Activated CD4-positive, CD25-positive, alpha-beta regulatory T cell treated with anti-CD3 and anti-CD28 coated beads, Interleukin-2, amount 50 U/mL, for 24 hours (primary cell): ENCODE measurements around the gene MIF.
"Not testable (repeated sequence)": the region's sequence is repeated elsewhere in the genome, so short reads cannot be mapped to it uniquely, and the experiment has no call there.

ENCODE experiments used
- ATAC-seq, 2 donors: fragments of 150-1000 bp; cut with Tn5 transposase; one replicate each; pipeline ENCODE4 v1.10.0; 2021; ENCODE audit warnings: mild to moderate bottlenecking in 1 of 2, moderate library complexity in 1 of 2

MIF gene

DNA sequence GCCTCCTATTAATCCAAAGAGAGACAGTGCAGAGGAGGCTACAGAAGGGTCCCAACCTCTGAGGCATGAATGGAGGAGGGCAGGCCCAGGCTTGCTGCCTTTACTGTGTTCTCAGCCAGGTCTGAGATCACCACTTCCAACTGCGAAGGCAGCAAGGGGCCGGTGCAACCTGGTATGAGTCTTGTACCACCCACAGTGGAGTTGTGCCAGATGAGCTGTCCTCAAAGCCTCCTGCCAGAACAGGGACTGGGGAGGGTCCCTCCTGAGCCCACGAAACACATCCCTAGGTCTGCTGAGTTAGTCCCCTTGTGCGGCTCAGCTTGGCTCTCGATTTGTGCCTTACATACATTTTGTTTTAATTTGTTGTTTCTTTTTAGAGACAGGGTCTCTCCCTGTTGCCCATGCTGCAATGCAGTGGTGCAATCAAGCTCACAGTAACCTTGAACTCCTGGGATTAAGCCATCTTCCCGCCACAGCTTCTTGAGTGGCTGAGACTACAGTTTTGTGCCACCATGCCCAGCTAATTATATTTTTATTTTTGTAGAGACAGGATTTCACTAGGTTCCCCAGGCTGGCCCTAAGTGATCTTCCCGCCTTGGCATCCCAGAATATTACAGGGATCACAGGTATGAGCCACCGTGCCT lies 9.3 kb downstream of the MIF start:
- no peak for ATAC-seq

DNA sequence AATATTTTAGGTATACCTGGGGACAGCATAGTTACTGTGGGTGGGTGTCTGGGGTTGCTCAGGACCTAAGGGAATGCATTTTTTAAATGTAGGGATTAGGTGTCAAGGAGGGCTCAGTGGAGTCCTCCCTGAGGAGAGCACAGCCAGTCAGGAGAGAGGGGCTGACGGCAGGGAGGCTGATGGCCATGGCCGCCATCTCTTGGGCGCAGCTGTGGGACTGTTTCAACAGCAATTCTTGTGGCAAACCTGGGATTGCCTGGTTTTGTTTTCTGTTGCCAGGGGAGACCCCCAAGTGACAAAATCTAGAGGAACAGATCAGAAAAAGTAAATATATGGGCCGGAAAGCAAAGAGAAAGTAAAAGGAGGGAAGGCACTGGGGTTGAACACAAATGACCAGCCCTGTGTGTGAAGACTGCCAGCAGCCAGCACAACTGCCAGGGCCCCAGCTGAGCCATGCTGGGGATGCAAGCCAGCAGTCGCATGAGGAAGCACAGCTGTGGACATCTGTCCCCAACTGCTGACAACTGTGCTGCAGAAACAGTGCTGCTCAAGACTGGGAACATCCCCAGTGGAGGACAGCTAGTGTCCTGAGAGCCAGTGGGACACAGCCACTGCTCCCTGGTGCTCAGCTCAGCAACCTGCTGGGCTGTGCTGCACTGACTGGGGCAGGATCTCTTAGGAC lies 10.5 kb downstream of the MIF start:
- no peak for ATAC-seq

DNA sequence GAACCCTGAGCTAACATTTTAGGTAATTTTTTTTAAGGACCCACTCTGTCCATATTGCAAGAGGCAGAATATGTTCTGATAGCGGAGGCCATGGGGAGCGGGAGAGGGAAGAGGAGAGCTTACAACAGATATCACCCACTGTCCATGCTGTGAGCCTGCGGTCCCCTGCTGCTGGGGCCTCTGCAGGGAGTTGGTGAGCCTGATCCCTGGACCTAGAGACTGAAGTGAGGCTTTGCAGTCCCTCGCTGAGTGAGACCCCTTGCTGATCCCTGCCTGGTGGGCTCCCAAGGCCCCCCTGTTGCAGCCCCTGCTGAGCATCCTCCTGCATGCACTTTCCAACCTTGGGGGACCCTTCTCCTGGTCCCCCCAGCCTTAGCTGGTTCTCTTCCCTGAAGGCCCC lies 12.5 kb downstream of the MIF start:
- no peak for ATAC-seq

DNA sequence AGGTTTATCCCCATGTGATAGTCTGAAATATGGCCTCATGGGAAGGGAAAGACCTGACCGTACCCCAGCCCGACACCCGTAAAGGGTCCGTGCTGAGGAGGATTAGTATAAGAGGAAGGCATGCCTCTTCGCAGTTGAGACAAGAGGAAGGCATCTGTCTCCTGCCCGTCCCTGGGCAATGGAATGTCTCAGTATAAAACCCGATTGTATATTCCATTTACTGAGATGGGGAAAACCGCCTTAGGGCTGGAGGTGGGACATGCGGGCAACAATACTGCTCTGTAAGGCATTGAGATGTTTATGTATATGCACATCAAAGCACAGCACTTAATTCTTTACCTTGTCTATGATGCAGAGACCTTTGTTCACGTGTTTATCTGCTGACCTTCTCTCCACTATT lies 13.2 kb downstream of the MIF start:
- ATAC-seq = not testable (repeated sequence)

DNA sequence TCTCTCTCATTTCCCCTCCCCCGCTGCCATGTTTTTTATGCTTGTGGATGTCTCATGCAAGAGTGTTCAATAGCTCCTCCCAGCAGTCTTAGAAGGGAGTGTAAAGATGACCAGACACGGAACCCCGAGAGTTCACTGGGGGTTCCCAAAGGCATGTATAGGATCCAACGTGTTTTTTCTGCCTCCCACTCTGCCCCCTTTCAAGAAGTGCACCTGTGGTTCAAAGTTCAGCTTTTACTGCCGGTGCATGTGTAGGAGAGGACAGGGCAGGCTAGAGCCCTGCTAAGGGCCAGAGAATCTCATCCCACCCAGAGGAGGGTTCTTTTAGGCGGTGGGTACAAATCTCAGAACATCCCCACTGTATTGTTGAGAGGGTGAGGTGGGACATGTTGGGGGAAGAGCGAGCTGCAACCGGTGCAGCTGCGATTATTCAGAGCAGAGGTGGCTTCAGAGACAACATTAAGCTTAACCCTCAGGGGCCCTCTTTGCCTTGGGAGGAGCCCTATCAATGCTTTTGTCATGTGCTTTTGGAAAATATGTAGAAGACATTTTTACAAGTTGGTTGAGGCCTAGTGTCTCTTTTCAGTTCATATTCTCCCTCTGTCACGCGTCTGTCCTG lies 14.5 kb downstream of the MIF start:
- no peak for ATAC-seq

DNA sequence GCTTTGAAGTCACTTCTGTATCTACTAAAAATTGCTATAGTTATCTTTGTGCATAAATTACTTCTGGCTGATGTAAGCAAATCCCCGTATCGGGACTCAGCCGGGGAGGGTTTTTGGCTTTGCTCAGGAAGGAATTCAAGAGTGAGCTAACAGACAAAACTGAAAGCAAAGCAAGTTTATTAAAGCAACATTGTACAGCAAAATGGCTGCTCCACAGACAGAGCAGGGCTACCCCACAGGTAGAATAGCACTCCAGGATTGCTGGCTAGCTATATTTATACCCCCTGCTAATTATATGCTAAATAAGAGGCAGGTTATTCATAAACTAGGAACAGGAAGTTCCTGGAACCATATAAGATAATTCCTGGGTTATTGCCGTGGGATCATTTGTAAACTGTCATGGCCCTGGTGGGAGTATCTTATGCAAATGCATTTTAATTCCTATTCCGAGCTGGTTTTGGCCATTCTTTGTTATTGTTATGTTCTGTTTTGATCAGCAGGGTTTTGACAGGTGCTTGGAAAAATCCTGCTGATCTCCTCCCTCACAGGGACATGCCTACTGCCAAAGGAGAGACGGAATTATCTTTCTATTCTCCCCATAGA lies 15.2 kb downstream of the MIF start:
- ATAC-seq = no peak

DNA sequence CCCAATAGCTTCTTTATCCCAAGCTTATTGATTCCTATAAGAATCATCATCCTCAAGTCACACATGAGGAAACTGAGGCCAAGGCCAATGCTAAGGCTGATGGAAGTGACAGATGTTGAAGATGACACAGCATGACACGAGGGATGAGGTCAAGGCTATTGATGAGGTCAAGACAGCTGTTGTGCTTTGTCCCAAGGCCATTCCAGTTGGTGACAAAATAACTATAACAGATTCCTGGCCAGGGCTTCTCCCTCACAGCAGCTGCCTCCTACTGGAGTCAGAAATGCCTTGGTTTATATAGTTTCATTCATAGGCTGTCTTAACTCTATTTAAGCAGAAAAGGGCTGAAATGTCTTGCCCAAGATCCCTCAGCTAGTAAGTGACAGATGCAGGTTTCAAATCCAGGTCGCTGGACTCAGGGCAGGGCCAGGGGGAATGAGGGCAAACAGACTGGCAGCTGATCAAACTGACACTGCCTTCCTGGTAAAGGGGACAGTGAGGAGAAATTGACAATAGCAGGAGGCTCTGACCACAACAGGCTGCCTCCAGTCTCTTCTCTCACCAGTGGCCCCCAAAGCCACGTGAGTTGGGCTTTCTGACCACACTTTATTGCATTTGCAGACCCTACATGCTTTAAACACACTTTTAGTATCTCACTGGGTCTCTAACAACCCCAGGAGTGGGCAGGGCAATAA lies 16.5 kb downstream of the MIF start:
- no peak for ATAC-seq

DNA sequence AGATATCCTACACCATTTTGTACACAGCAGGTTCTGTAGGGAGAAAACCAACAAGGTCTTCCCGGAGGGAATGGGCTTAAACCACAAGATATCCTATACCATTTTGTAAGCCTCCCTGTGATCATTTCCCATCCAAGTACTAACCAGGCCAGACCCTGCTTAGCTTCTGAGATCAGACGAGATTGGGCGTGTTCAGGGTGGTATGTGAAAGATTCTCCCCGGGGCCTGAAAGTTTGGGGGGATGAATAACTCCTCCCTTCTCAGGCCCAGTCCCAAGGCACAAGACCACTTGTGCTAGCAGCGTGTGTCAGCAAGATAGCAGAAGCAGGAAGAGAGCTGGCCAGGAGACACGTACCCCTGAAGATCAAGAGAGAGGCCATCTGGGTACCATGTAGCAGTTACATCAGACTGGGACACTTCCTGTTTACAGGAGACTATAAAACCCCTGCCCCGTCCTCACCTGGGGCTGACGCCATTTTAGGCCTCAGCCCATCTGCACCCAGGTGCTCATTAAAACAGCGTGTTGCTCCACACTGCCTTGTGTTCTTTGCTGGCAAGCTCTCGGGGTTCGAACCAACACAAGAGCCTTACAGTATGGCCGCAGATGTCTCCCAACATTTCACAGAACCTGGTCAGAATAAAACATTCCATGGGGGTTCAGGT lies 17.3 kb downstream of the MIF start:
- no peak for ATAC-seq

DNA sequence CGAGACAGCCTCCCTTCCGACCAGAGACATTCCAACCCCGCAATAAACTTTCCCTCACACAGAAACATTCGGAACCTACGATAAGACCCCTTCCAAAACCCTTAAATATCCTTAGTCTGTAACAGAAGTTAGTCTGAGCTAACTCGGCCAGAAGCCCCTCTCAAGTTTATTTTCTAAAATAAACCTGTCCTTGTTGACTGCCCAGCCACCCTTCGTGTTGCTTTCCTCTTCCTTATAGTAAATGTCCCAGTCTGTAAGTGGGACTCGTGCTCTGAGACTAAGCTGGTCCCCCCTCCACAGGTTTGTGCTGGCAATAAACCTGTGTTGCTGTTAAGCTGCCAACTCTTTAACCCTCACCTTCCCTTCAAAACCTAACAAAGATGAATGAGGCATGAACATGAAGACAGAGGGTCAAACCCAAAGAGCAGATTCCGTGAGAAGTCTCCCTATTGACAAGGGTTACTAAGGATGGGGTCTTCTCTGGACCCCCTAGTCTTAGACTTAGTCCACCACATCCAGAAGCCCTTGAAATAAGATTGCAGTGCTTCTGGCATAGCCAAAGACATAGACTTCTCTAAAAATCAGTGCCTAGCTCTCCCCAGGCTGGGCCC lies 18.2 kb downstream of the MIF start:
- ATAC-seq = no peak

DNA sequence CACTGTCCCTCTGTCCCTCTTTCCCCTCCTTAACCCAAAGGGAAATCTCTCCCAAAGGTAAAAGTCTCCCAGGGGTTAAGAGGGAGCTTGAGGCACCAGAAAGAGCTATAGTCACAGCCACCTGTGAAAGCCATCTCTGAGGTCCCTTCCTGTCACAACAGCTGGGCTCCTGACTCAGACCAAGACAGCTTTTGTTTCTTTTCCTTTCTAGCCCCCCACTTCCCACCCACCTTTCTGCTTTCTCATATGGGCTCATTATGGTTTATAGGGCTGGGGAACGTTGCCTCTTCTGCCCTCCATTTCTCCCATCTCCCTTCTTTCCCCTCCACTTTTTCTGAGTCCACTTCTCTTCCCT lies 19.1 kb downstream of the MIF start:
- ATAC-seq = peak in 1 of 2 donors; percentile 8

DNA sequence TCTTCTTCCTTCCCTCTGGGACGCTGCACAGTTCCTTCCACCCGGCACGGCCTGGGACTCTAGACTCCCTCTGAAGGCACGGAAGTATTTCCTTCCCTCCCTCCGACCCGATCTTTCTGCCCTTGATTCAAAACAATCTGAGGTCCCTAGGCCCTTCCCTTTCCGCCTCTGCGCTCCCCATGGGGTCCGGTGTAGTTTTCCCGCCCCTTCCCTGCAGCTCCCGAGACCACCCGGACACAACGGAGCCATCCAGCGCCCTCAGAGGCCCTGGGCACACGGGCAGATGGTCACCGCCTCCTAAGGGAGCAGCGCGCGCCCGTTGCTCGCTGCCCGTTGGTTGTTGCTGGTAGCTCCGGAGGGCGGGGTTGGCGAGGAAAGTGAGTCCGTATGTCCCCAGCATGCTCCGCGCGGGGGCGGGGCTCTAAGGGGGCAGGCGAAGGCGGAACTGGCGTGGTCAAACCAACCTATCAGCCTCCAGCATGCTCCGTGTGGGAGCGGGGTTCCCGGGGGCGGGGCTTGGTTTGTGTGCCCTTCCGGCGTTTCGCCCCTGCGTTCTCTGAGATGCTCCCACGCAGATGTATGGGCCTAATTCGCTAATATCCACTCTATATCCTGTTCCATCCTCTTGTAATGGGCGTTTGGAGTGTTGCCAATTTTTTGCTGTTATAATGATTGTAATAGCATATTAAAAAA lies 19.6 kb downstream of the MIF start:
- peak; percentile 99 to 100 for ATAC-seq

DNA sequence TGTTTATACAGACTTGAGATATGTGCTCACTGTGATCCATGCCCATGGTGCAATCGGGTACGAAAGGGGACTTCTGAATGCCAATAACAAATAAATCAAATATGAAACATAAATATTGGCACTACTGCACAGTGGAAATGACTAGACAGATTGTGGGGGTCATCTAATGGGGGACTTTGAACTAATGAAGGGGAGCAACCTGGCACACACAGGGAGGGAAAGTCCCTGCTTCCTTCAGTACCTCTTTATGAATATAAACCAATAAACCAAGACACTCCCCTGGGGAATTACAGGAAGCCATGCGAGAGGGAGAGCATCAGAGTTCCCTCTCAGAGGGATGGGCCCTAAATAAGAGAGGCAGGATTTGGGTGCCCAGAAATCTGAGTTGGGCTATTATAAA lies 21.1 kb downstream of the MIF start:
- no peak for ATAC-seq

DNA sequence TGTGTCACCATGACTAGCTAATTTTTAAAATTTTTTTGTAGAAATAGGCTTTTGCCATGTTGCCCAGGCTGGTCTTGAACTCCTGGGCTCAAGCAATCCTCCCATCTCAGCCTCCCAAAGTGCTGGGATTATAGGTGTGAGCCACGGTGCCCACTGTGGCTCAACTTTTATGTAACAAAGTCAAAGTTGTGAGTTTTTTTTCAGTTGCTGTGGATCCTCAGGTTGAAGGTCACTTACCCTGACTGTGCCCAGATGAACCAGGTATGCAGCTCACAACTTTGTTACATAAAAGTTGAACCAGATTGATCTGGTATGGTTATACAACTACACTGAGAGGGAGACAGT lies 26.1 kb downstream of the MIF start:
- ATAC-seq = not testable (repeated sequence)

DNA sequence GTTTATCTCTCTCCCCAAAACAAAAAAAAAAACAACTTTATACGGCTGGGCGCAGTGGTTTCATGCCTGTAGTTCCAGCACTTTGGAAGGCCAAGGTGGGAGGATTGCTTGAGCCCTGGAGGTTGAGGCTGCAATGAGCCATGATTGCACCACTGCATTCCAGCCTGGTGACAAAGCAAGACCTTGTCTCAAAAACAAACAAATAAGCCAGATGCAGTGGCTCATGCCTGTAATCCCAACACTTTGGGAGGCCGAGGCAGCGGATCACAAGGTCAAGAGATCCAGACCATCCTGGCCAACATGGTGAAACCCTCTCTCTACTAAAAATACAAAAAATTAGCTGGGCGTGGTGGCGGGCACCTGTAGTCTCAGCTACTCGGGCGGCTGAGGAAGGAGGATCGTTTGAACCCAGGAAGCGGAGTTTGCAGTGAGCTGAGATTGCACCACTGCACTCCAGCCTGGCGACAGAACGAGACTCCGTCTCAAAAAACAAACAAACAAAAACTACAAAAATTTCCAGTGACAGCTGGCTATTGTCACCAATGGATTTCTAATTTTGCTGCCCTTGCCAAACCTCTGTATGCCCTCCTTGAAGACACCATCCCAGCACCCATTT lies 27.5 kb downstream of the MIF start:
- ATAC-seq = not testable (repeated sequence)

DNA sequence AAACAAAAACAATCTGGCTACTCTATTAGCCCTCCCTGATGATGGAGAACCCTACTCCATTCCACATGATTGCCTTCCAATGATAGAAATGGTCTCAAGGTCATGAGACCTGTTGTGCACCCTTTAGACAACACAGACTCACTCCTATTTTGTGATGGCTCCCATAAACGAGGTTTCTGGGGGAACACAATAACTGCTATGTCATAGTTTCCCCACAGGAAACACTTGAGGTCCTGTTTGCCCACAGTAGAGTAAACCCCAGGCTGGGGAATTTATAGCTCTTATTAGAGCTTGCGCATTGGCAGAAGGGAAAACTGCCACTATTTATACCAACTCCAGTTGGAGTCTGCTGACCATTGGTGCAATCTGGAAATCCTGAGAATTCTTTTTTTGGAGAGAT lies 28.7 kb downstream of the MIF start:
- ATAC-seq = no peak

DNA sequence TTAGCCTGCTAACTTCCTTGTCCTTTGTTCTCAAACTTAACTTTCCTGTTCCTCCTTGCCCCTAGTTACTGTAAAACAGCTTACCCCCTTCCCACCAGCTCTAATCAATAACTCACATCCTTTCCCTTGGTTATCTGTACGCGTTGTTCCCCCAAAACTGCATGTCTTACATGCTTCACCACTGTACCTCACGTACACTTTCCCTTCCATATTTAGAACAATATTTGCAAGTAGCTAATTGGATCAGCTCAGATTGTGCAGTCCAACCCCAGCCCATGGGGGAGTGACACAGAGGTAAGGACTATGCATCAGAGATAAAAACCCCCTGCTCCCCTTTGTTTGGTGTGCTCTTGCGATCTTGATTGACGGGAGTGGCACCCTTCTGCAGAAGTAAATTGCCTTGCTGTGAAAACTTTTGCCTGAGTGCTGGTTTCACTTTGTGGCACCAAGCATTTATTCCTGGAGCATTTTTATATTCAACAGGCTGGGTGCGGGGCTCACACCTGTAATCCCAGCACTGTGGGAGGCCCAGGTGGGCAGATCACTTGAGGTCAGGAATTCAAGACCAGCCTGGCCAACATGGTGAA lies 30.9 kb downstream of the MIF start:
- no peak for ATAC-seq

DNA sequence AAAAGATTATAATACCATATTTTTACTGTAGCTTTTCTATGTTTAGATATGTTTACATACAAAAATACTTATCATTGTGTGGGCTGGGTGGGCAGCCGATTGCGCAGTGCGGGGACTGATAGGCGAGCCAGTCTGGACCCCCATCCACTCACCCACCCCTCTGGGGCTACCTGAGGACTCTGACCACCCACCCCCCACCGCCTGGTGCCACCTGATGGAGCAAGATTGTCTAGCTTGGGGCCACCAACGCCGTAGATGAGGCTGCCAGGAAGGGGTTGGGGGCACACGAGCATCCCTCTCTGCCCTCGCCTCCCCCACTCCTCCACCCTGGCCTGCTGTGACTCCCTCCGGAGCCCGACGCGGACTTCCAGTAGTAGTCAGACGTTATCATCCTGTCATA lies 32.4 kb downstream of the MIF start:
- ATAC-seq = no peak

DNA sequence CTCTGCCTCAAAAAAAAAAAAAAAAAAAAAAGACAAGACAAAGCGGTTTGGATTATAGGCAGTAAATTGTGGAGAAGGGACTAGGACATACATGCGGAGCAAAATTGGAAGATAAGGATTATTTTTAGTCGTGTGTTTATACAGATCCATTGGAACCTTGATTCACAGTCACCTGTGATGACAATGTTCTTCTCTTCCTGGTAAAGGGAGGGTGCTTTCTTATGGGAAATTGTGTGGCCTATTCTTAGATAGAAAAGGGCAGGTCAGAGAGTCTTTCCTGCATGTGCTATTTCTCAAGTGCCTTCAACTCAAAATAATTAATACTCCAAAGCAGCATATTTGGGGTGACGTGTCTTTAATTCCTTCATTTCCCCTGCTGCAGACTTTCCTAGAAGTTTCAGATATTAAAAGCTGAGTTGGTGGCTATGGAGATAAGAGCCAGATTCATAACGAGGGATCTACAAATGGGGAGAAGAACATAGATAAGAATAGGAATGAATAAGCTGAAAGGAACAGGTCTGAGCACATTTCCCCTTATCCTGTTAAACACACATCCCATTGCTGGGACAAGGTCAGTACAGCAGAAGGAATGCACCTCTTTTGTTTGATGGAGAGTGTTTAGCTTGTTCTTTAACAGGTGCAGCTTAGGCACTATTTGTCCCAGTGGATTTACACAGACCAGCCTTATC lies 44.3 kb downstream of the MIF start:
- no peak for ATAC-seq

DNA sequence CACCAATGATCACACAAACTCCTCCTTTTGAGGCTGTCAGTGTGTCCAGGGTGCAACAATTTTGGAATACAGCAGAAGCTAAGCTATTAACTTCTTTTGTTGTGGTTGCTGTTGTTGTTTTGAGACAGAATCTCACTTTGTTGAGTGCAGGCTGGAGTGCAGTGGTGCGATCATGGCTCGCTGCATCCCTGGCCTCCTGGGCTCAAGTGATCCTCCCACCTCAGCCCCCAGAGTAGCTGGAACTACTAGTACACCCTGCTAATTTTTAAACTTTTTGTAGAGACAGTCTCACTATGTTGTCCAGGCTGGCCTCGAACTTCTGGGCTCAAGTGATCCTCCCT lies 44.8 kb downstream of the MIF start:
- ATAC-seq = no peak

DNA sequence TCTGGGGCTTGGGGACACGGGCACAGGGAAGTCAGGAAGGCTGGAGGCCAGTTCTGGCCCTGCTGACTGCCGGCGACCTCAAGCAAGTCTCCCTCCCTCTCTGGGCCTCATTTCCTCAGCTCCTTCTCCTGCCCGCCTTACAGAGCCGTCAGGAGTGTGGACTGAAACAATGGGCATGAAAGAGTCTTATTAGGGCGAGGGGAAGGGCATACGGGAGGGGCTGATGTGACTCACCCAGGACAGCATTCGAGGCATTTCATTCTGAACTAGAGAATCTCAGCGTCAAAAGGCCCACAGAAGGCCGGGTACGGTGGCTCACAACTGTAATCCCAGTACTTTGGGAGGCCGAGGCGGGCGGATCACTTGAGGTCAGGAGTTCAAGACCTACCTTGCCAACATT lies 46.0 kb downstream of the MIF start:
- ATAC-seq = not testable (repeated sequence)
